ENCODE data around the gene SOX12. TPM values are rescaled to one million over a fixed set of nuclear protein-coding genes. Genes with fewer than 3 reads are reported as not detected.
"Not testable (repeated sequence)": the region's sequence is repeated elsewhere in the genome, so short reads cannot be mapped to it uniquely, and the experiment has no call there.

SOX12 gene
- polyA plus RNA-seq, 1 donor (not counting 4 experiments of a cell fraction or from before 2014, with no cell fraction given) = 1.9 TPM

GRCh38 chr20:330233-331149 is 5.1 kb downstream of the SOX12 start:
- peaks cover 3% of the 10 kb centered on the region for H4K20me1 ChIP-seq (ENCODE audit: control insufficient read depth, extremely low read depth, insufficient read depth, low read length)
- H3K9me1 ChIP-seq (ENCODE audit: control insufficient read depth, extremely low read depth, insufficient read depth, low read length) = no peaks in the 10 kb centered on the region
- no peak overlapping the region for H3K9ac ChIP-seq (ENCODE audit: control insufficient read depth, extremely low read depth, insufficient read depth, low read length)
- H3K4me3 ChIP-seq (ENCODE audit: control insufficient read depth in 2 of 3, extremely low read depth in 1 of 3, insufficient read depth in 2 of 3, low read depth in 1 of 3, low read length in 3 of 3) = no peak overlapping the region
- peaks cover 0 to 2% of the 10 kb centered on the region in 2 experiments for H3K36me3 ChIP-seq (ENCODE audit: control insufficient read depth in 2 of 2, extremely low read depth in 1 of 2, insufficient read depth in 2 of 2, low read length in 2 of 2)
- H3K79me2 ChIP-seq (ENCODE audit: control insufficient read depth, insufficient read depth, low read length) = no peaks in the 10 kb centered on the region
- peaks cover 7% of the 10 kb centered on the region for H3K4me1 ChIP-seq (ENCODE audit: control insufficient read depth, extremely low read depth, insufficient read depth, low read length)
- no peak overlapping the region for H3K4me2 ChIP-seq (ENCODE audit: control insufficient read depth, extremely low read depth, insufficient read depth, low read depth, low read length)
- FAIRE-seq = peak; percentile 77
- no peaks in the 10 kb centered on the region for H3K9me3 ChIP-seq (ENCODE audit: control insufficient read depth, low read depth, low read length)
- TF ChIP-seq CTCF (optimal IDR thresholded peaks at IDR 0.05 in 1 of 3, IDR thresholded peaks at IDR 0.05 in 1 of 3, conservative IDR thresholded peaks at IDR 0.05 in 1 of 3; ENCODE audit: extremely low read depth in 1 of 3, insufficient read depth in 2 of 3, low read length in 3 of 3) (peak; percentile 84 to 95 (median 84)), EZH2 (IDR thresholded peaks at IDR 0.05; ENCODE audit: low read length) (no peak)
- no peaks in the 10 kb centered on the region for H3K27me3 ChIP-seq (ENCODE audit: control insufficient read depth, extremely low read depth, insufficient read depth, low read length)
- no peak overlapping the region for H3K27ac ChIP-seq (ENCODE audit: control insufficient read depth, insufficient read depth, low read length)
- dilution Hi-C loops (cut with MboI; ENCODE audit: extremely low pct_ligation_motif_present, low sequenced_read_pairs) = no loop called here
- DNase-seq (ENCODE audit: low read depth, low spot score) = peak; percentile 41
- no peak overlapping the region for H2AFZ ChIP-seq (ENCODE audit: control insufficient read depth, low read length)

- no peak overlapping the region for H3K4me2 ChIP-seq (ENCODE audit: control insufficient read depth, extremely low read depth, insufficient read depth, low read depth, low read length)
- H3K9me1 ChIP-seq (ENCODE audit: control insufficient read depth, extremely low read depth, insufficient read depth, low read length) = no peaks in the 10 kb centered on the region
- H4K20me1 ChIP-seq (ENCODE audit: control insufficient read depth, extremely low read depth, insufficient read depth, low read length) = peaks cover 3% of the 10 kb centered on the region
- dilution Hi-C loops (cut with MboI; ENCODE audit: extremely low pct_ligation_motif_present, low sequenced_read_pairs) = no loop called here
- H2AFZ ChIP-seq (ENCODE audit: control insufficient read depth, low read length) = no peak overlapping the region
- DNase-seq (ENCODE audit: low read depth, low spot score) (no peak), FAIRE-seq (no peak)
- H3K79me2 ChIP-seq (ENCODE audit: control insufficient read depth, insufficient read depth, low read length) = no peaks in the 10 kb centered on the region
- no peaks in the 10 kb centered on the region for H3K27me3 ChIP-seq (ENCODE audit: control insufficient read depth, extremely low read depth, insufficient read depth, low read length)
- H3K9me3 ChIP-seq (ENCODE audit: control insufficient read depth, low read depth, low read length) = no peaks in the 10 kb centered on the region
- H3K27ac ChIP-seq (ENCODE audit: control insufficient read depth, insufficient read depth, low read length) = no peak overlapping the region
- H3K4me1 ChIP-seq (ENCODE audit: control insufficient read depth, extremely low read depth, insufficient read depth, low read length) = no peaks in the 10 kb centered on the region
- H3K36me3 ChIP-seq (ENCODE audit: control insufficient read depth in 2 of 2, extremely low read depth in 1 of 2, insufficient read depth in 2 of 2, low read length in 2 of 2) = no peaks in the 10 kb centered on the region
- H3K4me3 ChIP-seq (ENCODE audit: control insufficient read depth in 2 of 3, extremely low read depth in 1 of 3, insufficient read depth in 2 of 3, low read depth in 1 of 3, low read length in 3 of 3) = no peak overlapping the region
- no peak overlapping the region for H3K9ac ChIP-seq (ENCODE audit: control insufficient read depth, extremely low read depth, insufficient read depth, low read length)
- TF ChIP-seq CTCF (optimal IDR thresholded peaks at IDR 0.05 in 1 of 3, IDR thresholded peaks at IDR 0.05 in 1 of 3, conservative IDR thresholded peaks at IDR 0.05 in 1 of 3; ENCODE audit: extremely low read depth in 1 of 3, insufficient read depth in 2 of 3, low read length in 3 of 3) (no peak), EZH2 (IDR thresholded peaks at IDR 0.05; ENCODE audit: low read length) (no peak)
Observed at GRCh38 chr20:334578-334977, 9.2 kb downstream of the SOX12 start.

GRCh38 chr20:336040-336439 is 10.7 kb downstream of the SOX12 start:
- H3K27me3 ChIP-seq (ENCODE audit: control insufficient read depth, extremely low read depth, insufficient read depth, low read length); H3K9me1 ChIP-seq (ENCODE audit: control insufficient read depth, extremely low read depth, insufficient read depth, low read length); DNase-seq (ENCODE audit: low read depth, low spot score); dilution Hi-C loops (cut with MboI; ENCODE audit: extremely low pct_ligation_motif_present, low sequenced_read_pairs); H3K79me2 ChIP-seq (ENCODE audit: control insufficient read depth, insufficient read depth, low read length); H3K36me3 ChIP-seq (ENCODE audit: control insufficient read depth in 2 of 2, extremely low read depth in 1 of 2, insufficient read depth in 2 of 2, low read length in 2 of 2); H3K4me3 ChIP-seq (ENCODE audit: control insufficient read depth in 2 of 3, extremely low read depth in 1 of 3, insufficient read depth in 2 of 3, low read depth in 1 of 3, low read length in 3 of 3); H4K20me1 ChIP-seq (ENCODE audit: control insufficient read depth, extremely low read depth, insufficient read depth, low read length); H2AFZ ChIP-seq (ENCODE audit: control insufficient read depth, low read length); FAIRE-seq; H3K27ac ChIP-seq (ENCODE audit: control insufficient read depth, insufficient read depth, low read length); H3K9ac ChIP-seq (ENCODE audit: control insufficient read depth, extremely low read depth, insufficient read depth, low read length); H3K4me1 ChIP-seq (ENCODE audit: control insufficient read depth, extremely low read depth, insufficient read depth, low read length); H3K4me2 ChIP-seq (ENCODE audit: control insufficient read depth, extremely low read depth, insufficient read depth, low read depth, low read length); H3K9me3 ChIP-seq (ENCODE audit: control insufficient read depth, low read depth, low read length): not testable (repeated sequence)
